Skeletal muscle satellite cell (primary cell): ENCODE results near the gene ABHD12B. TPM values are rescaled to one million over a fixed set of nuclear protein-coding genes. Genes with fewer than 3 reads are reported as not detected.

ENCODE experiments used
- small RNA-seq: library from RNA; depleted of rRNA; stranded (forward); fragments of <200 nt; gene quantifications from one replicate; pipeline ENCODE3, GENCODE V24; 2012

ABHD12B gene

Small RNA genes lying within 50 kb of the gene (small RNA-seq; reads per million reads assigned to genes)
- not detected for gene RF00593
